Vagina (tissue), 2 donors: ENCODE measurements around the gene KCNH5. TPM values are rescaled to one million over a fixed set of nuclear protein-coding genes. Genes with fewer than 3 reads are reported as not detected.

Experiments
- DNase-seq, 2 donors: peaks; one replicate each; pipeline ENCODE4 v3.0.0-alpha.2; 2017; ENCODE audit errors: extremely low spot score in 2 of 2
- H3K27ac ChIP-seq: fragments of 200-600 bp; sonication (generic); one replicate; pipeline ENCODE4 v1.5.1; 2019
- H3K27me3 ChIP-seq: fragments of 200-600 bp; sonication (generic); one replicate; pipeline ENCODE4 v1.5.1; 2019
- H3K36me3 ChIP-seq, 2 donors: fragments of 200-600 bp; sonication (generic); one replicate each; pipeline ENCODE4 v1.5.1; 2017 to 2019
- H3K4me1 ChIP-seq: fragments of 200-600 bp; sonication (generic); one replicate; pipeline ENCODE4 v1.5.1; 2019
- H3K4me3 ChIP-seq, 2 donors: fragments of 200-600 bp; sonication (generic); 1 replicate in 1 of 2; 2 replicates in 1 of 2; pipeline ENCODE4 v1.5.1; 2016 to 2019
- H3K9me3 ChIP-seq: fragments of 200-600 bp; sonication (generic); one replicate; pipeline ENCODE4 v1.5.1; 2019
- POLR2A ChIP-seq, 2 donors: fragments of 450-650 bp; IDR thresholded peaks; one replicate each; pipeline ENCODE4 v1.6.1; 2017; ENCODE audit warnings: antibody characterized with exemption in 2 of 2, mild to moderate bottlenecking in 2 of 2, moderate library complexity in 2 of 2
- POLR2AphosphoS5 ChIP-seq, 2 donors: sonication (generic); formaldehyde crosslinking; IDR thresholded peaks; one replicate each; pipeline ENCODE4 v1.9.0; 2017; ENCODE audit warnings: antibody characterized with exemption in 2 of 2, mild to moderate bottlenecking in 2 of 2, low read depth in 1 of 2; ENCODE audit not compliant: insufficient read depth in 1 of 2
- intact Hi-C: fragments of 100-400 bp; cut with DNase I; formaldehyde crosslinking; loops from one replicate; pipeline ENCODE4 v1.15.1; 2023
- total RNA-seq: library from RNA; depleted of rRNA; stranded (reverse); fragments of >200 nt; gene quantifications from one replicate; pipeline ENCODE4 v1.2.3, GENCODE V29; 2016
- TF ChIP-seq, protein P1 (sequence below), 3 experiments: fragments of 450-650 bp in 2 of 3; fragments of 200-600 bp in 1 of 3; sonication (generic) in 1 of 3; IDR thresholded peaks; one replicate each; pipeline ENCODE4 v1.5.1; 2017 to 2019; ENCODE audit warnings: antibody characterized with exemption in 3 of 3, mild to moderate bottlenecking in 2 of 3, moderate library complexity in 2 of 3

The KCNH5 gene
- total RNA-seq, 1 donor from 2014 or later, result 0.49 TPM

DNA sequence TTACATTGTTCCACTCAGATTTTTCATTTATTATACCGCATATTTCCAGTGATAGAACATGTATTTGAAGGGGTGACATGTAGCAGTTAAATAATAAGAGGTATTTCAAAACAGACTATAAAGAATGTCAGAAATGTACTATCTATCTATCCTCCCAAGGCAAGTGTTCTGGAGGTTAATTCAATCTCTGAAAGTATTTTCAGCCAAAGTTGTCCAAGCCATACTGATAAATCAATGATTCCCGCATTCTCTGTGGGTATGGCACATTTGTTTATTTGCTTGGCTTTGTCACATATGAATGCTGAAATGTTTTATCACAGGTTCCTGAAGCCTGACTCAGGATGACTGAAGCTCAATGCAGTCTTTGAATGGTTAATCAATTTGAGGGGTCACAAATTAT, 35.8 kb downstream of the KCNH5 start:
- Histone ChIP-seq H3K9me3 (no peaks in the 10 kb centered on the region), H3K4me1 (no peaks in the 10 kb centered on the region), H3K4me3 (no peak overlapping the region), H3K27me3 (no peaks in the 10 kb centered on the region), H3K27ac (no peak overlapping the region), H3K36me3 (no peaks in the 10 kb centered on the region)
- intact Hi-C loops, result no loop called here
- TF ChIP-seq POLR2A (IDR thresholded peaks at IDR 0.05) (no peak), POLR2AphosphoS5 (IDR thresholded peaks at IDR 0.05; ENCODE audit: insufficient read depth in 1 of 2, low read depth in 1 of 2) (no peak)
- TF ChIP-seq, protein P1, sequence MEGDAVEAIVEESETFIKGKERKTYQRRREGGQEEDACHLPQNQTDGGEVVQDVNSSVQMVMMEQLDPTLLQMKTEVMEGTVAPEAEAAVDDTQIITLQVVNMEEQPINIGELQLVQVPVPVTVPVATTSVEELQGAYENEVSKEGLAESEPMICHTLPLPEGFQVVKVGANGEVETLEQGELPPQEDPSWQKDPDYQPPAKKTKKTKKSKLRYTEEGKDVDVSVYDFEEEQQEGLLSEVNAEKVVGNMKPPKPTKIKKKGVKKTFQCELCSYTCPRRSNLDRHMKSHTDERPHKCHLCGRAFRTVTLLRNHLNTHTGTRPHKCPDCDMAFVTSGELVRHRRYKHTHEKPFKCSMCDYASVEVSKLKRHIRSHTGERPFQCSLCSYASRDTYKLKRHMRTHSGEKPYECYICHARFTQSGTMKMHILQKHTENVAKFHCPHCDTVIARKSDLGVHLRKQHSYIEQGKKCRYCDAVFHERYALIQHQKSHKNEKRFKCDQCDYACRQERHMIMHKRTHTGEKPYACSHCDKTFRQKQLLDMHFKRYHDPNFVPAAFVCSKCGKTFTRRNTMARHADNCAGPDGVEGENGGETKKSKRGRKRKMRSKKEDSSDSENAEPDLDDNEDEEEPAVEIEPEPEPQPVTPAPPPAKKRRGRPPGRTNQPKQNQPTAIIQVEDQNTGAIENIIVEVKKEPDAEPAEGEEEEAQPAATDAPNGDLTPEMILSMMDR (IDR thresholded peaks at IDR 0.05), result no peak
- no peak for DNase-seq

GRCh38 chr14:63006531-63006930, 38.7 kb downstream of the KCNH5 start:
- Histone ChIP-seq H3K4me3 (no peak overlapping the region), H3K9me3 (no peaks in the 10 kb centered on the region), H3K27ac (no peak overlapping the region), H3K36me3 (no peaks in the 10 kb centered on the region), H3K4me1 (no peaks in the 10 kb centered on the region), H3K27me3 (no peaks in the 10 kb centered on the region)
- no peak for DNase-seq
- TF ChIP-seq POLR2AphosphoS5 (IDR thresholded peaks at IDR 0.05; ENCODE audit: insufficient read depth in 1 of 2, low read depth in 1 of 2) (no peak), POLR2A (IDR thresholded peaks at IDR 0.05) (no peak)
- TF ChIP-seq, protein P1 (IDR thresholded peaks at IDR 0.05), result no peak
- intact Hi-C loops, result no loop called here

DNA sequence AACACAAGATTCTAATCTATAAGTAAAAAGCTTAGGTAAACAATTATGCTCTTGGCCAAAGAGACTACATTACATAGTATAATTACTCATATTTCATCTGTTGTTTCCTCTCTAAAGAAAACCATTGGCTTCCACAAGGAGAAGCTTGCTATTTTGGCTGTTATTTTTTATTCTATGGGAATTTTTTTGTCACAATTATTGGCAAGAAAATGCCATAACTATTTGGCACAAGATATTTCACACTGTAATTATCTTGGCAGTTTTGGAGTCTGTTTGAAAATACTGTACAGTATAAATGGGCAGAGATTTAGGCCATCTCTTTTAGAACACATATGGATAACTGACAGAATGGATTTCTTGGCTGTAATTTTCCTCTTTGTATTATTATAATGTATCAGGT, 51.2 kb downstream of the KCNH5 start:
- TF ChIP-seq, protein P1 (IDR thresholded peaks at IDR 0.05), result no peak
- TF ChIP-seq POLR2A (IDR thresholded peaks at IDR 0.05) (no peak), POLR2AphosphoS5 (IDR thresholded peaks at IDR 0.05; ENCODE audit: insufficient read depth in 1 of 2, low read depth in 1 of 2) (no peak)
- H3K4me1 ChIP-seq, result no peaks in the 10 kb centered on the region
- intact Hi-C loops, result no loop called here
- no peak for DNase-seq
- no peak overlapping the region for H3K4me3 ChIP-seq
- H3K36me3 ChIP-seq, result no peaks in the 10 kb centered on the region
- no peak overlapping the region for H3K27ac ChIP-seq
- no peaks in the 10 kb centered on the region for H3K9me3 ChIP-seq
- no peaks in the 10 kb centered on the region for H3K27me3 ChIP-seq

DNA sequence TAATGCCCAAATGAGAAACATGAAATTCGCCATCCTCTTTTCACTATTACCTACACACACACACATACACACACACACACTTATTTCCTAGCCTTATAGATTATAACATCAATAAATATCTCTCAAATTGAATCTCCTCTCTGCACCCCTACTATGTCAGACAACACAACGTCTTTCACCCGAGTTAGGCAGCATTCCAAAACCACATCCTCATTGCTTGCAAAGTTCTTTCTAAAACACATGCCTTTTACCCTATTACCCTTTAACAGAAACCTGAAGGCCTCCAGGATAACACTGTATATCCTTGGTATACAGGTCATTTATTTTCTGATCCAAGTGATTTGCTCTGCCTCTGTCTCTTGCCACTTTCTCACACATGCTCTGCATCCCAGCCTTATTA, 56.3 kb downstream of the KCNH5 start:
- TF ChIP-seq POLR2AphosphoS5 (IDR thresholded peaks at IDR 0.05; ENCODE audit: insufficient read depth in 1 of 2, low read depth in 1 of 2), result no peak
- TF ChIP-seq, protein P1 (IDR thresholded peaks at IDR 0.05), result no peak
- no peak for TF ChIP-seq POLR2A (IDR thresholded peaks at IDR 0.05)
- DNase-seq, result no peak
- H3K4me3 ChIP-seq, result no peak overlapping the region
- no peak overlapping the region for H3K27ac ChIP-seq
- H3K9me3 ChIP-seq, result no peaks in the 10 kb centered on the region
- H3K36me3 ChIP-seq, result no peaks in the 10 kb centered on the region
- intact Hi-C loops, result no loop called here
- H3K4me1 ChIP-seq, result no peaks in the 10 kb centered on the region
- H3K27me3 ChIP-seq, result no peaks in the 10 kb centered on the region

- TF ChIP-seq POLR2AphosphoS5 (IDR thresholded peaks at IDR 0.05; ENCODE audit: insufficient read depth in 1 of 2, low read depth in 1 of 2) (no peak), POLR2A (IDR thresholded peaks at IDR 0.05) (no peak)
- TF ChIP-seq, protein P1 (IDR thresholded peaks at IDR 0.05), result no peak
- intact Hi-C loops, result no loop called here
- H3K27me3 ChIP-seq, result no peaks in the 10 kb centered on the region
- H3K9me3 ChIP-seq, result no peaks in the 10 kb centered on the region
- DNase-seq, result no peak
- no peak overlapping the region for H3K27ac ChIP-seq
- H3K4me1 ChIP-seq, result no peaks in the 10 kb centered on the region
- H3K36me3 ChIP-seq, result no peaks in the 10 kb centered on the region
- no peak overlapping the region for H3K4me3 ChIP-seq
Observed at GRCh38 chr14:62983821-62984220, 61.4 kb downstream of the KCNH5 start.
